B cell (primary cell): ENCODE data around the gene ZC3HAV1L. TPM values are rescaled to one million over a fixed set of nuclear protein-coding genes. Genes with fewer than 3 reads are reported as not detected.

Experiments used
- ATAC-seq: fragments of 200-7000 bp; cut with Tn5 transposase; one replicate; pipeline ENCODE4 v1.10.0; 2021; ENCODE audit warnings: low read depth, mild to moderate bottlenecking, moderate number of reproducible peaks, moderate library complexity
- CTCF ChIA-PET: fragments of 350-600 bp; sonication (Branson Sonifier 250); formaldehyde crosslinking; loops from one replicate; lab custom pipeline; 2021; ENCODE audit warnings: antibody characterized with exemption, inconsistent platforms; lab: Charles Lee
- POLR2A ChIA-PET: fragments of 350-600 bp; sonication (Branson Sonifier 250); formaldehyde crosslinking; loops from one replicate; lab custom pipeline; 2021; ENCODE audit warnings: antibody characterized with exemption; lab: Charles Lee
- DNase-seq: peaks from one replicate; pipeline ENCODE4 v3.0.0; 2013
- H2AFZ ChIP-seq: 2 replicates; pipeline ENCODE4 v1.6.1; 2012; ENCODE audit warnings: mild to moderate bottlenecking, low read depth, low read length; ENCODE audit not compliant: insufficient read depth, poor library complexity, severe bottlenecking
- H3K27ac ChIP-seq, 2 donors: 1 replicate in 1 of 2; 2 replicates in 1 of 2; pipeline ENCODE4 v1.5.1; 2012 to 2013; ENCODE audit warnings: low read length in 2 of 2, mild to moderate bottlenecking in 2 of 2, moderate library complexity in 1 of 2
- H3K27me3 ChIP-seq, 4 experiments: fragments of 200-600 bp in 1 of 4; sonication (generic) in 1 of 4; replicated peaks in 1 of 4; 1 replicate in 2 of 4; 2 replicates in 2 of 4; pipeline versions ENCODE4 v1.6.1 to v1.7.0; 2013 to 2016; ENCODE audit warnings: low read length in 3 of 4, mild to moderate bottlenecking in 2 of 4, mixed read lengths in 1 of 4, moderate library complexity in 1 of 4; ENCODE audit not compliant: insufficient read depth in 4 of 4, control insufficient read depth in 3 of 4; ENCODE audit errors: control extremely low read depth in 1 of 4
- H3K36me3 ChIP-seq, 2 experiments: replicated peaks in 1 of 2; 1 replicate in 1 of 2; 2 replicates in 1 of 2; pipeline versions ENCODE4 v1.6.1 to v1.7.1; 2013; ENCODE audit warnings: low read length in 1 of 2; ENCODE audit not compliant: insufficient read depth in 2 of 2, control insufficient read depth in 1 of 2; ENCODE audit errors: control extremely low read depth in 1 of 2, extremely low read depth in 1 of 2
- H3K4me1 ChIP-seq, 2 donors: fragments of 200-600 bp in 1 of 2; sonication (generic) in 1 of 2; 1 replicate in 1 of 2; 2 replicates in 1 of 2; pipeline versions ENCODE4 v1.5.1 to v1.6.1; 2013 to 2017; ENCODE audit warnings: low read length in 2 of 2; ENCODE audit not compliant: control insufficient read depth in 2 of 2, insufficient read depth in 2 of 2
- H3K4me2 ChIP-seq: replicated peaks from 2 replicates; pipeline ENCODE3; 2012; ENCODE audit warnings: mild to moderate bottlenecking, low read depth, low read length; ENCODE audit not compliant: poor library complexity, severe bottlenecking
- H3K4me3 ChIP-seq, 5 experiments: fragments of 200-600 bp in 1 of 5; sonication (generic) in 1 of 5; 1 replicate in 3 of 5; 2 replicates in 2 of 5; pipeline versions ENCODE4 v1.5.1 to v1.7.0; 2011 to 2016; ENCODE audit warnings: low read length in 4 of 5, mild to moderate bottlenecking in 4 of 5, low read depth in 2 of 5, control low read depth in 1 of 5, moderate library complexity in 1 of 5; ENCODE audit not compliant: insufficient read depth in 1 of 5; ENCODE audit errors: control extremely low read depth in 1 of 5, extremely low read depth in 1 of 5
- H3K79me2 ChIP-seq: fragments of 200-600 bp; sonication (generic); one replicate; pipeline ENCODE4 v1.6.0; 2016; ENCODE audit warnings: low read length; ENCODE audit not compliant: control insufficient read depth, insufficient read depth
- H3K9ac ChIP-seq: fragments of 200-600 bp; sonication (generic); 2 replicates; pipeline ENCODE4 v1.6.1; 2017; ENCODE audit warnings: mild to moderate bottlenecking, low read length, moderate library complexity
- H3K9me3 ChIP-seq, 3 donors: one replicate each; pipeline versions ENCODE4 v1.6.1 to v1.7.1; 2013; ENCODE audit warnings: low read length in 2 of 3; ENCODE audit not compliant: control insufficient read depth in 2 of 3, insufficient read depth in 1 of 3; ENCODE audit errors: control extremely low read depth in 1 of 3
- H4K20me1 ChIP-seq: 2 replicates; pipeline ENCODE4 v1.6.0; 2012; ENCODE audit warnings: mild to moderate bottlenecking, low read length; ENCODE audit not compliant: insufficient read depth, control insufficient read depth, poor library complexity, severe bottlenecking
- H3K27ac Mint-ChIP-seq: one replicate; pipeline ENCODE4 v1.8.0; 2021; ENCODE audit warnings: mixed read lengths
- H3K27me3 Mint-ChIP-seq: one replicate; pipeline ENCODE4 v1.8.0; 2021; ENCODE audit warnings: mixed read lengths
- H3K4me1 Mint-ChIP-seq: one replicate; pipeline ENCODE4 v1.8.0; 2021; ENCODE audit warnings: mixed read lengths
- H3K4me3 Mint-ChIP-seq: one replicate; pipeline ENCODE4 v1.8.0; 2021; ENCODE audit warnings: mixed read lengths
- H3K9me3 Mint-ChIP-seq: one replicate; pipeline ENCODE4 v1.8.0; 2022; ENCODE audit warnings: mixed read lengths; ENCODE audit not compliant: insufficient read depth
- EZH2 ChIP-seq: IDR thresholded peaks from 2 replicates; pipeline ENCODE4 v1.6.1; 2012; ENCODE audit warnings: borderline replicate concordance, low read depth, mild to moderate bottlenecking, moderate library complexity, low read length; ENCODE audit not compliant: insufficient read depth, poor library complexity, severe bottlenecking
- WGBS: methylation state at CpG from one replicate; pipeline ENCODE4 v1.1.5; 2013; ENCODE audit warnings: missing lambda C conversion rate; ENCODE audit not compliant: insufficient coverage; 5-methylcytosine and 5-hydroxymethylcytosine counted together
- intact Hi-C: fragments of 100-400 bp; cut with micrococcal nuclease; formaldehyde crosslinking; loops from one replicate; pipeline ENCODE4 v1.10.0; 2022
- polyA plus RNA-seq: library from polyadenylated mRNA; depleted of rRNA; stranded (reverse); fragments of >200 nt; gene quantifications from 2 replicates; pipeline ENCODE4 v1.2.3, GENCODE V29; 2012
- total RNA-seq, 2 donors: library from RNA; stranded (reverse); fragments of 120-200 nt in 1 of 2; gene quantifications; 1 replicate in 1 of 2; 2 replicates in 1 of 2; pipeline versions ENCODE4 v1.2.3 to v1.2.4, GENCODE V29; 2013 to 2022
- TF ChIP-seq, protein P1 (sequence below): fragments of 200-600 bp; IDR thresholded peaks from one replicate; pipeline ENCODE4 v1.8.0; 2022; ENCODE audit warnings: antibody characterized with exemption, mild to moderate bottlenecking

Gene ZC3HAV1L
- total and polyA plus RNA-seq, 2 donors (not counting 1 experiment from before 2014, with no cell fraction given): 0.82 to 1.8 TPM

DNA sequence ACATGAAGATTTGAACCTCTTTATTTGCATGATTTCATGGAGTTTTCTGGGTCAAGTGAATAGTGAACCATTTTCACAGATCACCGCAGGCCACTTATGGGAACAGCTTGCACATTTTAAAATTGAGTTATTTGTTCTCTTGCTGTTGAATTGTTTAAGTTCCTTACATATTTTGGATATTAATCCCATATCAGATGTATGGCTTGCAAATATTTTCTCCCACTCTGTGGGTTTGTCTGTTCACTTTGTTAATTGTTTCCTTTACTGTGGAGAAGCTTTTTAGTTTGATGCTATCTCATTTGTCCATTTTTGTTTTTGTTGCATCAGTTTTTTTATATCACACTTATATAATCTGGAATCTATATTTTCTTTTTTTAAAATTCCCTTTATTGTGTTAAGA lies 14.1 kb upstream of the ZC3HAV1L start:
- CTCF ChIA-PET: interaction anchor here (1.7 kb wide), 1 partner anchor 33 kb away, joined by 4 read pairs; no protein-coding TSS in a partner anchor
- no peak overlapping the region for H3K4me3 ChIP-seq
- intact Hi-C loops: loop anchor here (5.0 kb wide), 1 partner anchor 47 kb away; no protein-coding TSS in a partner anchor
- H4K20me1 ChIP-seq: peaks cover 25% of the 10 kb centered on the region
- TF ChIP-seq, protein P1, sequence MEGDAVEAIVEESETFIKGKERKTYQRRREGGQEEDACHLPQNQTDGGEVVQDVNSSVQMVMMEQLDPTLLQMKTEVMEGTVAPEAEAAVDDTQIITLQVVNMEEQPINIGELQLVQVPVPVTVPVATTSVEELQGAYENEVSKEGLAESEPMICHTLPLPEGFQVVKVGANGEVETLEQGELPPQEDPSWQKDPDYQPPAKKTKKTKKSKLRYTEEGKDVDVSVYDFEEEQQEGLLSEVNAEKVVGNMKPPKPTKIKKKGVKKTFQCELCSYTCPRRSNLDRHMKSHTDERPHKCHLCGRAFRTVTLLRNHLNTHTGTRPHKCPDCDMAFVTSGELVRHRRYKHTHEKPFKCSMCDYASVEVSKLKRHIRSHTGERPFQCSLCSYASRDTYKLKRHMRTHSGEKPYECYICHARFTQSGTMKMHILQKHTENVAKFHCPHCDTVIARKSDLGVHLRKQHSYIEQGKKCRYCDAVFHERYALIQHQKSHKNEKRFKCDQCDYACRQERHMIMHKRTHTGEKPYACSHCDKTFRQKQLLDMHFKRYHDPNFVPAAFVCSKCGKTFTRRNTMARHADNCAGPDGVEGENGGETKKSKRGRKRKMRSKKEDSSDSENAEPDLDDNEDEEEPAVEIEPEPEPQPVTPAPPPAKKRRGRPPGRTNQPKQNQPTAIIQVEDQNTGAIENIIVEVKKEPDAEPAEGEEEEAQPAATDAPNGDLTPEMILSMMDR: no peak
- no peak for TF ChIP-seq EZH2
- no peaks in the 10 kb centered on the region for H3K9me3 Mint-ChIP-seq
- no peak overlapping the region for H3K9ac ChIP-seq
- peaks cover 19 to 76% of the 10 kb centered on the region in 2 experiments for H3K36me3 ChIP-seq
- no peaks in the 10 kb centered on the region for H3K27me3 ChIP-seq
- H3K4me2 ChIP-seq: no peak overlapping the region
- no peak overlapping the region for H3K27ac Mint-ChIP-seq
- peaks cover 5% of the 10 kb centered on the region for H3K79me2 ChIP-seq
- no peak overlapping the region for H3K4me3 Mint-ChIP-seq
- ATAC-seq: no peak
- H3K9me3 ChIP-seq: no peaks in the 10 kb centered on the region
- DNase-seq: no peak
- H3K27ac ChIP-seq: no peak overlapping the region
- H3K4me1 Mint-ChIP-seq: peaks cover 10% of the 10 kb centered on the region
- no peaks in the 10 kb centered on the region for H3K27me3 Mint-ChIP-seq
- POLR2A ChIA-PET: no interaction called here
- peaks cover 5 to 7% of the 10 kb centered on the region in 2 donors for H3K4me1 ChIP-seq
- no peak overlapping the region for H2AFZ ChIP-seq
- 100% methylated on average over 1 of the region's 1 CpG for WGBS

GRCh38 chr7:139049111-139049510 lies 13.3 kb upstream of the ZC3HAV1L start:
- H3K79me2 ChIP-seq: peaks cover 5% of the 10 kb centered on the region
- Mint-ChIP-seq H3K27ac (no peak overlapping the region), H3K4me3 (no peak overlapping the region), H3K27me3 (no peaks in the 10 kb centered on the region), H3K9me3 (no peaks in the 10 kb centered on the region), H3K4me1 (peaks cover 18% of the 10 kb centered on the region)
- no peak for ATAC-seq
- no peak for DNase-seq
- no peak overlapping the region for H3K27ac ChIP-seq
- intact Hi-C loops: loop anchor here (5.0 kb wide), 1 partner anchor 48 kb away; no protein-coding TSS in a partner anchor
- ChIA-PET CTCF (interaction anchor here (1.7 kb wide), 1 partner anchor 32 kb away, joined by 4 read pairs; no protein-coding TSS in a partner anchor), POLR2A (no interaction called here)
- H2AFZ ChIP-seq: no peak overlapping the region
- 100% methylated on average over 3 of the region's 7 CpGs for WGBS
- peaks cover 13 to 15% of the 10 kb centered on the region in 2 donors for H3K4me1 ChIP-seq
- peaks cover 22% of the 10 kb centered on the region for H4K20me1 ChIP-seq
- H3K27me3 ChIP-seq: no peaks in the 10 kb centered on the region
- peaks cover 19 to 68% of the 10 kb centered on the region in 2 experiments for H3K36me3 ChIP-seq
- TF ChIP-seq EZH2: no peak
- TF ChIP-seq, protein P1: no peak
- no peak overlapping the region for H3K4me3 ChIP-seq
- H3K9ac ChIP-seq: no peak overlapping the region
- no peaks in the 10 kb centered on the region for H3K9me3 ChIP-seq
- no peak overlapping the region for H3K4me2 ChIP-seq
